Memory B cell (primary cell): ENCODE measurements around the gene TEX36.
"Not testable (repeated sequence)": the region's sequence is repeated elsewhere in the genome, so short reads cannot be mapped to it uniquely, and the experiment has no call there.

Experiments used
- ATAC-seq: fragments of 150-1000 bp; cut with Tn5 transposase; 2 replicates; pipeline ENCODE4 v1.10.0; 2021; ENCODE audit warnings: low read depth, mild to moderate bottlenecking, moderate library complexity
- DNase-seq, 2 donors: peaks; one replicate each; pipeline ENCODE4 v3.0.0; 2022; ENCODE audit warnings: low spot score in 2 of 2
- H3K27ac Mint-ChIP-seq: one replicate; pipeline ENCODE4 v1.8.0; 2022; ENCODE audit warnings: mild to moderate bottlenecking, moderate library complexity, mixed read lengths
- H3K27me3 Mint-ChIP-seq: one replicate; pipeline ENCODE4 v1.8.0; 2022; ENCODE audit warnings: mixed read lengths
- H3K36me3 Mint-ChIP-seq: one replicate; pipeline ENCODE4 v1.8.0; 2022; ENCODE audit warnings: mild to moderate bottlenecking, mixed read lengths
- H3K4me1 Mint-ChIP-seq: one replicate; pipeline ENCODE4 v1.8.0; 2022; ENCODE audit warnings: mixed read lengths
- H3K4me3 Mint-ChIP-seq: one replicate; pipeline ENCODE4 v1.8.0; 2022; ENCODE audit warnings: mild to moderate bottlenecking, moderate library complexity, mixed read lengths
- H3K9me3 Mint-ChIP-seq: one replicate; pipeline ENCODE4 v1.8.0; 2022; ENCODE audit warnings: mixed read lengths

Gene TEX36

GRCh38 chr10:125679436-125679835, 3.5 kb downstream of the TEX36 start:
- ATAC-seq: no peak
- Mint-ChIP-seq H3K4me1 (no peaks in the 10 kb centered on the region), H3K27ac (no peak overlapping the region), H3K4me3 (no peak overlapping the region), H3K27me3 (peaks cover 11% of the 10 kb centered on the region), H3K9me3 (peaks cover 17% of the 10 kb centered on the region), H3K36me3 (peaks cover 3% of the 10 kb centered on the region)
- DNase-seq: no peak

GRCh38 chr10:125672884-125673283, 10.1 kb downstream of the TEX36 start:
- Mint-ChIP-seq H3K36me3 (peaks cover 5% of the 10 kb centered on the region), H3K9me3 (peaks cover 32% of the 10 kb centered on the region), H3K4me1 (no peaks in the 10 kb centered on the region), H3K4me3 (no peak overlapping the region), H3K27ac (no peak overlapping the region), H3K27me3 (peaks cover 9% of the 10 kb centered on the region)
- no peak for ATAC-seq
- DNase-seq: no peak

- no peak for ATAC-seq
- Mint-ChIP-seq H3K9me3 (peaks cover 8% of the 10 kb centered on the region), H3K4me1 (no peaks in the 10 kb centered on the region), H3K36me3 (no peaks in the 10 kb centered on the region), H3K27ac (no peak overlapping the region), H3K4me3 (no peak overlapping the region), H3K27me3 (peaks cover 2% of the 10 kb centered on the region)
- DNase-seq: no peak
These were observed 20.4 kb downstream of the TEX36 start for GRCh38 chr10:125662584-125662983.

GRCh38 chr10:125661941-125662515, 20.9 kb downstream of the TEX36 start:
- Mint-ChIP-seq H3K4me1 (no peaks in the 10 kb centered on the region), H3K36me3 (no peaks in the 10 kb centered on the region), H3K9me3 (peaks cover 8% of the 10 kb centered on the region), H3K27me3 (peaks cover 4% of the 10 kb centered on the region), H3K4me3 (no peak overlapping the region), H3K27ac (no peak overlapping the region)
- ATAC-seq (no peak), DNase-seq (no peak)

- ATAC-seq (no peak), DNase-seq (no peak)
- H3K27me3 Mint-ChIP-seq: peaks cover 7% of the 10 kb centered on the region
- no peak overlapping the region for H3K27ac Mint-ChIP-seq
- no peak overlapping the region for H3K4me3 Mint-ChIP-seq
- no peaks in the 10 kb centered on the region for H3K36me3 Mint-ChIP-seq
- H3K4me1 Mint-ChIP-seq: no peaks in the 10 kb centered on the region
- H3K9me3 Mint-ChIP-seq: peaks cover 7% of the 10 kb centered on the region
These were observed 21.5 kb downstream of the TEX36 start for GRCh38 chr10:125661431-125661940.

GRCh38 chr10:125659071-125659470, 23.9 kb downstream of the TEX36 start:
- H3K4me3 Mint-ChIP-seq: no peak overlapping the region
- no peaks in the 10 kb centered on the region for H3K36me3 Mint-ChIP-seq
- H3K4me1 Mint-ChIP-seq: no peaks in the 10 kb centered on the region
- ATAC-seq: no peak
- no peak for DNase-seq
- no peak overlapping the region for H3K27ac Mint-ChIP-seq
- peaks cover 7% of the 10 kb centered on the region for H3K27me3 Mint-ChIP-seq
- H3K9me3 Mint-ChIP-seq: peaks cover 1% of the 10 kb centered on the region

- Mint-ChIP-seq H3K9me3 (no peaks in the 10 kb centered on the region), H3K36me3 (no peaks in the 10 kb centered on the region), H3K27ac (no peak overlapping the region), H3K4me1 (no peaks in the 10 kb centered on the region), H3K4me3 (no peak overlapping the region), H3K27me3 (peaks cover 6% of the 10 kb centered on the region)
- ATAC-seq (no peak), DNase-seq (no peak)
These were observed 26.4 kb downstream of the TEX36 start for GRCh38 chr10:125656523-125656922.

- DNase-seq, H3K4me3 Mint-ChIP-seq, H3K27me3 Mint-ChIP-seq, H3K27ac Mint-ChIP-seq, H3K36me3 Mint-ChIP-seq, ATAC-seq, H3K4me1 Mint-ChIP-seq, H3K9me3 Mint-ChIP-seq: not testable (repeated sequence)
These were observed 29.9 kb downstream of the TEX36 start for GRCh38 chr10:125653113-125653512.

- Mint-ChIP-seq H3K36me3 (no peaks in the 10 kb centered on the region), H3K4me1 (no peaks in the 10 kb centered on the region), H3K9me3 (peaks cover 5% of the 10 kb centered on the region), H3K27me3 (peaks cover 7% of the 10 kb centered on the region), H3K27ac (no peak overlapping the region), H3K4me3 (no peak overlapping the region)
- ATAC-seq: no peak
- DNase-seq: no peak
These were observed 36.7 kb downstream of the TEX36 start for GRCh38 chr10:125646311-125646710.

GRCh38 chr10:125641398-125641797, 41.6 kb downstream of the TEX36 start:
- H3K27ac Mint-ChIP-seq: no peak overlapping the region
- no peaks in the 10 kb centered on the region for H3K4me1 Mint-ChIP-seq
- H3K4me3 Mint-ChIP-seq: no peak overlapping the region
- DNase-seq (no peak), ATAC-seq (no peak)
- no peaks in the 10 kb centered on the region for H3K36me3 Mint-ChIP-seq
- peaks cover 1% of the 10 kb centered on the region for H3K9me3 Mint-ChIP-seq
- peaks cover 21% of the 10 kb centered on the region for H3K27me3 Mint-ChIP-seq

GRCh38 chr10:125640653-125641052, 42.3 kb downstream of the TEX36 start:
- ATAC-seq (no peak), DNase-seq (no peak)
- Mint-ChIP-seq H3K36me3 (no peaks in the 10 kb centered on the region), H3K27me3 (peaks cover 21% of the 10 kb centered on the region), H3K9me3 (peaks cover 1% of the 10 kb centered on the region), H3K27ac (no peak overlapping the region), H3K4me3 (no peak overlapping the region), H3K4me1 (no peaks in the 10 kb centered on the region)

GRCh38 chr10:125639846-125640245, 43.1 kb downstream of the TEX36 start:
- no peaks in the 10 kb centered on the region for H3K9me3 Mint-ChIP-seq
- peaks cover 21% of the 10 kb centered on the region for H3K27me3 Mint-ChIP-seq
- no peak overlapping the region for H3K27ac Mint-ChIP-seq
- DNase-seq: no peak
- H3K4me1 Mint-ChIP-seq: no peaks in the 10 kb centered on the region
- no peak for ATAC-seq
- no peaks in the 10 kb centered on the region for H3K36me3 Mint-ChIP-seq
- H3K4me3 Mint-ChIP-seq: no peak overlapping the region

- Mint-ChIP-seq H3K9me3 (no peaks in the 10 kb centered on the region), H3K27me3 (peaks cover 18% of the 10 kb centered on the region), H3K4me1 (no peaks in the 10 kb centered on the region), H3K27ac (no peak overlapping the region), H3K4me3 (no peak overlapping the region), H3K36me3 (no peaks in the 10 kb centered on the region)
- DNase-seq (no peak), ATAC-seq (no peak)
These were observed 44.4 kb downstream of the TEX36 start for GRCh38 chr10:125638555-125638954.

- no peaks in the 10 kb centered on the region for H3K9me3 Mint-ChIP-seq
- H3K36me3 Mint-ChIP-seq: no peaks in the 10 kb centered on the region
These were observed 45.5 kb downstream of the TEX36 start for GRCh38 chr10:125637496-125637895.

GRCh38 chr10:125634606-125635005, 48.4 kb downstream of the TEX36 start:
- Mint-ChIP-seq H3K27ac (no peak overlapping the region), H3K4me3 (no peak overlapping the region), H3K36me3 (no peaks in the 10 kb centered on the region), H3K4me1 (no peaks in the 10 kb centered on the region), H3K27me3 (peaks cover 7% of the 10 kb centered on the region), H3K9me3 (no peaks in the 10 kb centered on the region)
- ATAC-seq: no peak
- DNase-seq: no peak

More at GRCh38 chr10:125637496-125637895, 45.5 kb downstream of the TEX36 start:
- no peak for DNase-seq
- H3K27me3 Mint-ChIP-seq: peaks cover 18% of the 10 kb centered on the region
- H3K4me3 Mint-ChIP-seq: no peak overlapping the region
- no peak overlapping the region for H3K27ac Mint-ChIP-seq
- no peaks in the 10 kb centered on the region for H3K4me1 Mint-ChIP-seq
- no peak for ATAC-seq
